ENCODE data around the gene MAGT1.
A peak's percentile ranks its signal among the peaks of the same experiment; 100 is the strongest.

GRCh38 chrX:77910108-77910840, 15.0 kb upstream of the MAGT1 start, which contains the start of gene ATP7A:
- TF ChIP-seq CTCF (IDR thresholded peaks at IDR 0.05) = peak; percentile 39
- no peak for TF ChIP-seq EZH2 (IDR thresholded peaks at IDR 0.05)
